Nephron progenitor cell (in vitro differentiated cells): Measurements from ENCODE around the gene PRPF4.

Source experiments
- DNase-seq: peaks from one replicate; pipeline ENCODE4 v3.0.0; 2021
- H3K27ac Mint-ChIP-seq: 2 replicates; pipeline ENCODE4 v1.8.0; 2021; ENCODE audit warnings: mild to moderate bottlenecking, moderate library complexity, mixed read lengths
- H3K27me3 Mint-ChIP-seq: 2 replicates; pipeline ENCODE4 v1.8.0; 2021; ENCODE audit warnings: mild to moderate bottlenecking, low read depth, mixed read lengths; ENCODE audit not compliant: poor library complexity
- H3K36me3 Mint-ChIP-seq: 2 replicates; pipeline ENCODE4 v1.8.0; 2021; ENCODE audit warnings: low read depth, mixed read lengths
- H3K4me1 Mint-ChIP-seq: 2 replicates; pipeline ENCODE4 v1.8.0; 2021; ENCODE audit warnings: mixed read lengths
- H3K4me3 Mint-ChIP-seq: 2 replicates; pipeline ENCODE4 v1.8.0; 2021; ENCODE audit warnings: mild to moderate bottlenecking, moderate library complexity, mixed read lengths
- H3K9me3 Mint-ChIP-seq: 2 replicates; pipeline ENCODE4 v1.8.0; 2021; ENCODE audit warnings: mild to moderate bottlenecking, moderate library complexity, mixed read lengths
- TF ChIP-seq, protein P1 (sequence below): fragments of 200-600 bp; sonication (generic); IDR thresholded peaks from 2 replicates; pipeline ENCODE4 v1.5.0; 2021; ENCODE audit warnings: antibody characterized with exemption

The PRPF4 gene

DNA sequence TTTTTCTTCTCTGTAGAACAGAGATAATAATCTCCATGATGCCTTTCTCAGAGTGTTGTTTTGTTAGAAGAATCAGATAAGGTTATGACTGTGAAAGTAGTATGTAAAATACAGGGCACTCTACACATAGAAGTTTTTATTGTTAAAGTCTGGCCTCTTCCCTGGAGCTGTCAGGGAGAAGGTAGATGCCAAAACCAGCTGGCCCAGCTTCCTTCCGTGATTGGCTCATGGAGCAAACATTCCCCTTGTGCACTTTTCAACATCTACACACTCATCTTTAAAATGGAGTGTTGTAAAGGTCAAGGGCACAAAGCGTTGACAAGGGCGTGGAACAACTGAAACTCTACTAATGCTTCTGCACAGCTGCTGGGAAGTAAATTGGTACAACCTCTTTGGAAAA lies 35.1 kb downstream of the PRPF4 start:
- TF ChIP-seq, protein P1, sequence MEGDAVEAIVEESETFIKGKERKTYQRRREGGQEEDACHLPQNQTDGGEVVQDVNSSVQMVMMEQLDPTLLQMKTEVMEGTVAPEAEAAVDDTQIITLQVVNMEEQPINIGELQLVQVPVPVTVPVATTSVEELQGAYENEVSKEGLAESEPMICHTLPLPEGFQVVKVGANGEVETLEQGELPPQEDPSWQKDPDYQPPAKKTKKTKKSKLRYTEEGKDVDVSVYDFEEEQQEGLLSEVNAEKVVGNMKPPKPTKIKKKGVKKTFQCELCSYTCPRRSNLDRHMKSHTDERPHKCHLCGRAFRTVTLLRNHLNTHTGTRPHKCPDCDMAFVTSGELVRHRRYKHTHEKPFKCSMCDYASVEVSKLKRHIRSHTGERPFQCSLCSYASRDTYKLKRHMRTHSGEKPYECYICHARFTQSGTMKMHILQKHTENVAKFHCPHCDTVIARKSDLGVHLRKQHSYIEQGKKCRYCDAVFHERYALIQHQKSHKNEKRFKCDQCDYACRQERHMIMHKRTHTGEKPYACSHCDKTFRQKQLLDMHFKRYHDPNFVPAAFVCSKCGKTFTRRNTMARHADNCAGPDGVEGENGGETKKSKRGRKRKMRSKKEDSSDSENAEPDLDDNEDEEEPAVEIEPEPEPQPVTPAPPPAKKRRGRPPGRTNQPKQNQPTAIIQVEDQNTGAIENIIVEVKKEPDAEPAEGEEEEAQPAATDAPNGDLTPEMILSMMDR, result no peak
- no peaks in the 10 kb centered on the region for H3K36me3 Mint-ChIP-seq
- H3K4me3 Mint-ChIP-seq, result no peak overlapping the region
- DNase-seq, result no peak
- H3K4me1 Mint-ChIP-seq, result peaks cover 19% of the 10 kb centered on the region
- H3K27me3 Mint-ChIP-seq, result peaks cover 5% of the 10 kb centered on the region
- H3K9me3 Mint-ChIP-seq, result no peaks in the 10 kb centered on the region
- no peak overlapping the region for H3K27ac Mint-ChIP-seq

DNA sequence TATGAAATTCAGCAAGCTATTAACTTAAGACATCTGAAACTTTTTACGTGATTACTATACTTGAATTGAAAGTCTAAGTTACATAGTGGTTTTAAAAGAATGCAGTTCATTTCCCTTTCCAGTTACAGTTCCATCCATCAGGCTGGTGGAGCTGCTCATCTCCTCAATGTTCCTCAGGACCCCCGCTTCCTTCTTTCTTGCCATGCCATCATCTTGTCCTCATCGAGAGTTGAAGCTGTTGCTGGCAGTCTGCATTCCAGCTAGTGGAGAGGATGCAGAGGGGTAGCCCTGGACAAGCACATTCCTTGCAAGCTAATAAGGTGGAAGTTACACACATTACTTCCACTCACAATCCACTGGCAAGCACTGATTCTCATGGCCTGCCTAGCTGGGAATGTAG lies 36.5 kb downstream of the PRPF4 start:
- Mint-ChIP-seq H3K36me3 (no peaks in the 10 kb centered on the region), H3K4me3 (no peak overlapping the region), H3K27me3 (peaks cover 6% of the 10 kb centered on the region), H3K27ac (no peak overlapping the region), H3K9me3 (no peaks in the 10 kb centered on the region), H3K4me1 (peaks cover 9% of the 10 kb centered on the region)
- TF ChIP-seq, protein P1, result no peak
- DNase-seq, result no peak

DNA sequence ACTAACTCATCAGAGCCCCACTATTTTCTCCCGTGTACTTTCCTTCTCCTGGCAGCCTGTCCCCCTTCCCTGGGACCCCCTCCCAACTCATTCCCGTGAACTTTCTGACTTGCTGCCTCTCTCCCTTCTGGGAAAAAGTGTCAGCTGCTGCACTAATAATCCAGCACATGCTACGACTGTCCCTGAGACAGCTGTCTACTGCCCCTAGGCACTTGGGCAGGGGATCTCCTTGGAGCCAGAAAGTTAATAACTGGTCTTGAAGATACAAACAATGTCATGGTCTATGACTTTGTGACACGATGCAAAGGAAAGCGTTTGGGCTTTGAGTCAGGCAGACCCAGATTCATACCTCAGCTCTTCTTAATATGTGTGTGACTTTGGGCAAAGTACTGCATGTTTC lies 37.8 kb downstream of the PRPF4 start:
- TF ChIP-seq, protein P1, result no peak
- no peak overlapping the region for H3K4me3 Mint-ChIP-seq
- no peaks in the 10 kb centered on the region for H3K9me3 Mint-ChIP-seq
- no peak for DNase-seq
- no peaks in the 10 kb centered on the region for H3K36me3 Mint-ChIP-seq
- peak overlapping the region; percentile 58 for H3K27ac Mint-ChIP-seq
- peaks cover 11% of the 10 kb centered on the region for H3K27me3 Mint-ChIP-seq
- H3K4me1 Mint-ChIP-seq, result no peaks in the 10 kb centered on the region

DNA sequence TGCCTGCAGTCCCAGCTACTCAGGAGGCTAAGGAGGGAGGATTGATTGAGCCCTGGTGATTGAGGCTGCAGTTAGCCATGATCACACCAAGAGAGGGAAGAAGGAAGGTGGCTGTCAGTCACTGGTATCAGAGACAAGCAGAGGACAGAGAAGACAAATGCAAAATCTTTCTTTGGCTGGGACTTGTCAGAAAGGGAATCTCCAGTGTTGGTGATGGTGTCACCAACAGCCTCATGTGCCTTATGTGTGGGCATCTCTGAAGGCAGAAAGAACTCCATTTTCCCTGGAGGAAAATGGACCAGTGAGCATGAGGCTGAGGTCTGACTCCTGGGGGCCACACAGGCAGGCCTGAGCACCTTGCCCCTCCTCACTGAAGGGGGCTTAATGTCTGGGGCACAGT lies 39.8 kb downstream of the PRPF4 start:
- TF ChIP-seq, protein P1, result no peak
- Mint-ChIP-seq H3K4me1 (no peaks in the 10 kb centered on the region), H3K4me3 (no peak overlapping the region), H3K27me3 (peaks cover 19% of the 10 kb centered on the region), H3K36me3 (no peaks in the 10 kb centered on the region), H3K9me3 (no peaks in the 10 kb centered on the region), H3K27ac (no peak overlapping the region)
- DNase-seq, result no peak

DNA sequence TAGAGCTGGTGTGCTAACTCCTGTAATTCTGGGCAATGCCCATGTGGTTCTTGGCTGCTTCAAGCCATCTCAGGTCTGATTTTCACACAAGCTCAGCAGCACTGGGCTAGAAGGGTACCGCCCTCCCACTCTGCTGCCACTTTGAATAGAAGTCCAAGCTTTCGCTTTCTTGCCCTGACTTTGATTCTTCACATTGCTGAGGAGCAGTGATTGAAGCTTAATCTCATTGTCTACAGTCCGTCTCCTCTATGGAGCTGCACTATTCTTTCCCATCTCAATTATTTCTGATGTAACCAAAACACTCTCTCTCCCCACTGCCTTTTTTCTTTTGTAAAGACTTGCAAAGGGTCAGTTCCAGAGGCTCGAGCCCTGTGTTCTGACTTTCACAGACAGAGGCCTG lies 40.6 kb downstream of the PRPF4 start:
- TF ChIP-seq, protein P1, result no peak
- H3K27me3 Mint-ChIP-seq, result peaks cover 21% of the 10 kb centered on the region
- H3K36me3 Mint-ChIP-seq, result no peaks in the 10 kb centered on the region

DNA sequence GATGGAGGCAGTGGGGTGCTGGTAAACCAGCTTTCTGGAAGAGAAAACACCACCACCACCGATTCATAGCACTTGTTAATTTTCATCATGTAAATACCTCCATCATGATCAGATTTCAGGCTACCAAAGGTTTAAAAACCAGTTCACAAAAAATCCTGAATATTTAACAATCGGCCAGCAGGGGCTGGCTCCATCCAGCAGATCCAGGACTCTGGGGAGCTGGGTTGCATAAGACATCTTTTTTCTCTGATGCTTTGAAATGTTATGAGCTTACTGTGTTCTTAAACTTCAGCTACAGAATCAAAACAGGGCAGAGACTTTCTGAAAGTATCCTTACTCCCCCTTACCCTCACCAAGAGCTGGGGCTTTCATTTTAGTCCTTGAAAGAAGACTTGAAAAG lies 42.3 kb downstream of the PRPF4 start:
- Mint-ChIP-seq H3K27me3 (peaks cover 22% of the 10 kb centered on the region), H3K27ac (no peak overlapping the region), H3K9me3 (no peaks in the 10 kb centered on the region), H3K36me3 (no peaks in the 10 kb centered on the region), H3K4me1 (no peaks in the 10 kb centered on the region), H3K4me3 (no peak overlapping the region)
- TF ChIP-seq, protein P1, result no peak
- no peak for DNase-seq

More for the DNA sequence above, 40.6 kb downstream of the PRPF4 start:
- Mint-ChIP-seq H3K9me3 (no peaks in the 10 kb centered on the region), H3K27ac (peak overlapping the region; percentile 40), H3K4me1 (no peaks in the 10 kb centered on the region), H3K4me3 (no peak overlapping the region)
- no peak for DNase-seq
